ENCODE data around the gene RABL6.
"Not testable (repeated sequence)": the region's sequence is repeated elsewhere in the genome, so short reads cannot be mapped to it uniquely, and the experiment has no call there.

Gene RABL6

DNA sequence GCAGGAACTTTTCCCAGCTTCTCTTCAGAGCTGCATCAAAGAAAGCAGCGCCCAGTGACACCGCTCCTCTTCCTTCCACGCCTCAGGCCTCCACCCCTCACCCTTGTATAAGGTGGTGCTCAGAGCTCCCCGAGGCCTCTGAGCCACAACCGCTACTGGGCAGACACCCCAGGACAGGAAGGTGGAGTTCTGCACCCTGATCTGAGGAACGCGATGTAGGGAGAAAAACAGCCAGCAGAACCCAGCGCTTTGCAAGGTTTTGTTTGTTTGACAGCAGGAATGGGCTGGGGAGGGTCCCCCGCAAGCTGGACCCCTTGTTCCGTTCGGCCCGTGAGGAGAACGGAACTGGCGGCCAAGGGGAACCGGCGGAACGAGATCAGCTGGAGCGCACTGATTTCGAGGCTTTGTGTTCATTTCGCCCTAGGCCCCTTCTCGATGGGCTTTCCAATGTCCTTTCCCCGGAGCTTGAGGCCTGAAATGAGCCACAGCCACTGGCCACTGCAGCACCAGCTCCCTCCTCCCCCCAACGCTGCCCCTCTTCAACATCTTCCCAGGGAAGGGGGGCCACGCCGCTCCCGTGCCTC is 54.2 kb downstream of the RABL6 start:
- TF ChIP-seq, protein P1, sequence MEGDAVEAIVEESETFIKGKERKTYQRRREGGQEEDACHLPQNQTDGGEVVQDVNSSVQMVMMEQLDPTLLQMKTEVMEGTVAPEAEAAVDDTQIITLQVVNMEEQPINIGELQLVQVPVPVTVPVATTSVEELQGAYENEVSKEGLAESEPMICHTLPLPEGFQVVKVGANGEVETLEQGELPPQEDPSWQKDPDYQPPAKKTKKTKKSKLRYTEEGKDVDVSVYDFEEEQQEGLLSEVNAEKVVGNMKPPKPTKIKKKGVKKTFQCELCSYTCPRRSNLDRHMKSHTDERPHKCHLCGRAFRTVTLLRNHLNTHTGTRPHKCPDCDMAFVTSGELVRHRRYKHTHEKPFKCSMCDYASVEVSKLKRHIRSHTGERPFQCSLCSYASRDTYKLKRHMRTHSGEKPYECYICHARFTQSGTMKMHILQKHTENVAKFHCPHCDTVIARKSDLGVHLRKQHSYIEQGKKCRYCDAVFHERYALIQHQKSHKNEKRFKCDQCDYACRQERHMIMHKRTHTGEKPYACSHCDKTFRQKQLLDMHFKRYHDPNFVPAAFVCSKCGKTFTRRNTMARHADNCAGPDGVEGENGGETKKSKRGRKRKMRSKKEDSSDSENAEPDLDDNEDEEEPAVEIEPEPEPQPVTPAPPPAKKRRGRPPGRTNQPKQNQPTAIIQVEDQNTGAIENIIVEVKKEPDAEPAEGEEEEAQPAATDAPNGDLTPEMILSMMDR (IDR thresholded peaks at IDR 0.05; ENCODE audit: insufficient read depth, low read depth, low read length, missing control alignments) = no peak
- H3K4me3 ChIP-seq (ENCODE audit: low read depth, low read length) = no peak overlapping the region
- no peak for DNase-seq (ENCODE audit: low read depth)

DNA sequence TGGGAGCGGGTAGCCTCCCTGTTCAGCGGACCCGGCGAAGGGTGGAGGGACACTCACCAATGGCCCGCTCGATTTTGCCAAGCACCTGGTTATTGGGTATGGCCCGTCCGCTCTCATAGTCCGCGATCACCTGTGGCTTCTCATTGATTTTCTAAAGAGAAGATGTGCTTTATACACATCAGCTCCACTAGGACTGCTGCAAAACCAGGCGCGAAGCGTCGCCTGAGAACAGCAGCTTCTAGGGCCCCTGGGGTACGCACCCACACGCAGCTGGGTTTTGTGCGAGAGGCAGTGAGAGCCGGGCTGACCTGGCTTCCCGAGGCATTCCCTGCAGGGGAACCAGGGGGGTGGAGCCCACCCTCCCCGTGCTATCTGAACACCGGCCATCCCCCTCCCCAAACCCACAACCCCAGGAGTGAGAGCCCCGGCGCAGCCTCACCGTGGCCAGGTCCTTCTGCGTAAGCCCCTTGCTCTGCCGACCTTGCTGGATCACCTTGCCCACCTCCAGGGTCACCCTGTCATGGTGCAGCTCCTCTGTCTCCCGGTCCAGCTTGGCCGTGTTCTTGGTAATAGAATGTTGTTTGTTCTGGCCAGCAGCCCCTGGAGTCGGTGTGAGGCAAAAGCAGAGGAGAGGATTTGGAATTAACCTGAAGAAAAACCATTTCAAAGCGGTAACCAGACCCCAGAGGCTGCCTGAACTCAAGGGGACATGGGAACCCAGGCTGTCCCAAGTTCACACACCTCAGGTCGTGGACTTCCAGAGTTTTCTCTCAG is 55.3 kb downstream of the RABL6 start:
- DNase-seq (ENCODE audit: low read depth) = no peak
- H3K4me3 ChIP-seq (ENCODE audit: low read depth, low read length) = no peak overlapping the region
- TF ChIP-seq, protein P1 (IDR thresholded peaks at IDR 0.05; ENCODE audit: insufficient read depth, low read depth, low read length, missing control alignments) = no peak

DNA sequence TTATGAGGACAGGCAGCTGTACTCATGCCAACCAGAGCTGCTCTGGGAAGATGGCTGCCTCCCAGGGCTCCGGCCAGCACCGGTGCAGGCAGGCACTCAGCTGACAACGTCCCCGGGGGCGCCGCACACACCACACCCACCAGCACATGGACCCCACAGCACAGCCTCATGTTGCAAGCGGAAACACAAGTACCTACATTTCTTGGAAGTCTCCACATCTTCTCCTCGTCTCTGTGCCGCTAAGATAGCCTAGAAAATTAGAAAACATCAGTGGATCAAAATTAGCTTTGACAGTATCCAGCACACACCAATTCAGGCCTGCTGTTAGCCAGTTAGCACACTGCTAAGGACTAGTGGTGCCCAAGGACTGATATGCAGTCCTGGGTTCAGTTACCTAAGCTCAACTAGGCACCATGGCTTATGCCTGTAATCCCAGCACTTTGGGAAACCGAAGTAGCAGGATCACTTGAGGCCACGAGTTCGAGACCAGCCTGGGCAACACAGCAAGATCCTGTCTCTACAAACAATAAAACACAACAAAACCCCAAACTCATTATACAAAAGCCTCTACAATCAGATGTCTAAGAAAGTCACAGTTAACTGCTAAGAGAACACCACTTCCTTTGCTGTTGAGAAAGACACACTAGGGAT is 56.0 kb downstream of the RABL6 start:
- no peak overlapping the region for H3K4me3 ChIP-seq (ENCODE audit: low read depth, low read length)
- TF ChIP-seq, protein P1 (IDR thresholded peaks at IDR 0.05; ENCODE audit: insufficient read depth, low read depth, low read length, missing control alignments) = no peak
- no peak for DNase-seq (ENCODE audit: low read depth)

DNA sequence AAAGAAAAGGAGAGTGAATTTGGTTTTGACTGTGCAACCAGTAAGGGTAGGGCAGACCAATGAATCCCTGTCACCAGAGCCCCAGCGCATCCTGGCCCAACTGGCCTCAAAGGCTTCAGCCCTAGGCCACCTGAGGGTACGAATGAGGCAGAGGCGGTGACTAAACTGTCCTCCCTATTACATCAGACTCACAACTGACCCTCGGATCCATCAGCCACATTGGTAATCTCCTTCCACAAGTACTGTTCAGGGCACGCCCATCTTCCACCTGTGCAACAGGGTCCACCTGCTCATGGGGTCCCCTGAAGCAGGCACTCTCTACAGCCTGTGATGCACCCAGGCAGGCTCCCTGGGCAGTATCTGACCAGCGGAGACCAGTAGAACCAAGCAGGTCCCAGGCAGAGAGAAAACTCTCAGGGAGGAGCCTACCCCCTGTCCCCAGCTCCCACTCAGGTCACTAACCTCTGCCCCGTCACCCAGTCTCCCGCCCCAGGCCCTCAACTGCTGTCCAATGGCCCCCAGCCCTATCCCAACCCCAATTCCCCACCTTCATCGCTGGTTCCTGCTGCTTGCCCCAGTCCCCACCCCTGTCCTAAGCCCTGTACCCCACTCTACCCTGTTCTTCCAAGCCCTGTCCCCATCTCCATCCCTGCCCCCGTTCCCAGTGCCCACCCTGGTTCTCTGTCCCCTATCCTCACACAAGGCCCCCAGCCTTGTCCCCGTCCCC is 57.5 kb downstream of the RABL6 start:
- TF ChIP-seq, protein P1 (IDR thresholded peaks at IDR 0.05; ENCODE audit: insufficient read depth, low read depth, low read length, missing control alignments) = no peak
- DNase-seq (ENCODE audit: low read depth) = no peak
- H3K4me3 ChIP-seq (ENCODE audit: low read depth, low read length) = peak overlapping the region; percentile 84

DNA sequence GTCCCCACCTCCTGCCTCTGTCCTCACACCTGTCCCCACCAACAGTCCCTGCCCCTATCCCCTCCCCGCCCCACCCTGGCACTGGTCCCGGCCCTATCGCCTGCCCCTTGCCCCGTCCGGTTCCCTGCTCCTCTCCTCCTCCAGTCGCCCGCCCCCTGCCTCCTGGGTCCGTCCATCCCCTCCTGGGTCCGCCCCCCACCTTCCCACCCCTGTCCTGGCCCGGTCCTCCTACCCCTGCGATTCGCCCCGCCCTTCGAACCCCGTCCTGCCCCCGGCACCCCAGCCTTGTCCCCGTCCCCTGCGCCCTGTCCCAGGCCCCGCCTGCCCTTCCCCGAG is 58.0 kb downstream of the RABL6 start:
- TF ChIP-seq, protein P1 (IDR thresholded peaks at IDR 0.05; ENCODE audit: insufficient read depth, low read depth, low read length, missing control alignments) = no peak
- no peak for DNase-seq (ENCODE audit: low read depth)
- peak overlapping the region; percentile 84 for H3K4me3 ChIP-seq (ENCODE audit: low read depth, low read length)

DNA sequence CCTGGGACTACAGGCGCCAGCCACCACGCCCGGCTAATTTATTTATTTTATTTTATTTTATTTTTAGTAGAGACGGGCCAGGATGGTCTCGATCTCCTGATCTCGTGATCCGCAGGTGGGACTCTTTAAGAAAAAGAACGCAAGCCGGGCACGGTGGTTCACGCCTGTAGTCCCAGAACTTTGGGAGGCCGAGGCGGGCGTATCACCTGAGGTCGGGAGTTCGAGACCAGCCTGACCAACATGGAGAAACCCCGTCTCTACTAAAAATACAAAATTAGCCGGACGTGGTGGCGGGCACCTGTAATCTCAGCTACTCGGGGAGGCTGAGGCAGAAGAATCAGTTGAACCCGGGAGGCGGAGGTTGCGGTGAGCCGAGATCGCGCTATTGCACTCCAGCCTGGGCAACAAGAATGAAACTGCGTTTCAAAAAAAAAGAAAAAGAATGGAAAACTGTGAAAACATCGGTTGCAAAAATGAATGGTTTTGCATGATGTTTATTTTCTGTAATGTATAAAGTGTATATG is 59.2 kb downstream of the RABL6 start:
- DNase-seq (ENCODE audit: low read depth) = not testable (repeated sequence)
- H3K4me3 ChIP-seq (ENCODE audit: low read depth, low read length) = peak overlapping the region; percentile 69

DNA sequence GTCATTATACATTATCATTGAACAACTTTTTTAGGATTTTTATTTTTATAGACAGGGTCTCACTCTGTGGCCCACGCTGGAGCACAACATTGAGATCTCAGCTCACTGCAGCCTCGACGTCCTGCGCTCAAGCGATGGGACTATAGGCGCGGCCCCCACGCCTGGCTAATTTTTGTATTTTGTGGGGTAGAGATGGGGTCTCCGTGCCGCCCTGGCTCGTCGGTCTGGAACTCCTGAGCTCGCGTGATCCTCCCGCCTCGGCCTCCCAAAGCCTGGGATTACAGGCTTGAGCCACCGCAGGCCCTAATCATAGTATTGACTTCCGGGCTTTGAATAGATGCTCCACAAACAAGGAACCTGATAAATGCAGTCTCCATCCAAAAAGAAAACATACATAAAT is 59.7 kb downstream of the RABL6 start:
- no peak overlapping the region for H3K4me3 ChIP-seq (ENCODE audit: low read depth, low read length)
- TF ChIP-seq, protein P1 (IDR thresholded peaks at IDR 0.05; ENCODE audit: insufficient read depth, low read depth, low read length, missing control alignments) = no peak
- DNase-seq (ENCODE audit: low read depth) = no peak
